B cell (primary cell): ENCODE results near the gene ASTN2. TPM values are rescaled to one million over a fixed set of nuclear protein-coding genes. Genes with fewer than 3 reads are reported as not detected.
"Not testable (repeated sequence)": the region's sequence is repeated elsewhere in the genome, so short reads cannot be mapped to it uniquely, and the experiment has no call there.

Experiments used
- ATAC-seq: fragments of 200-7000 bp; cut with Tn5 transposase; one replicate; pipeline ENCODE4 v1.10.0; 2021; ENCODE audit warnings: low read depth, mild to moderate bottlenecking, moderate number of reproducible peaks, moderate library complexity
- CTCF ChIA-PET: fragments of 350-600 bp; sonication (Branson Sonifier 250); formaldehyde crosslinking; loops from one replicate; lab custom pipeline; 2021; ENCODE audit warnings: antibody characterized with exemption, inconsistent platforms; lab: Charles Lee
- POLR2A ChIA-PET: fragments of 350-600 bp; sonication (Branson Sonifier 250); formaldehyde crosslinking; loops from one replicate; lab custom pipeline; 2021; ENCODE audit warnings: antibody characterized with exemption; lab: Charles Lee
- DNase-seq: peaks from one replicate; pipeline ENCODE4 v3.0.0; 2013
- H2AFZ ChIP-seq: 2 replicates; pipeline ENCODE4 v1.6.1; 2012; ENCODE audit warnings: mild to moderate bottlenecking, low read depth, low read length; ENCODE audit not compliant: insufficient read depth, poor library complexity, severe bottlenecking
- H3K27ac ChIP-seq, 2 donors: 1 replicate in 1 of 2; 2 replicates in 1 of 2; pipeline ENCODE4 v1.5.1; 2012 to 2013; ENCODE audit warnings: low read length in 2 of 2, mild to moderate bottlenecking in 2 of 2, moderate library complexity in 1 of 2
- H3K27me3 ChIP-seq, 4 experiments: fragments of 200-600 bp in 1 of 4; sonication (generic) in 1 of 4; replicated peaks in 1 of 4; 1 replicate in 2 of 4; 2 replicates in 2 of 4; pipeline versions ENCODE4 v1.6.1 to v1.7.0; 2013 to 2016; ENCODE audit warnings: low read length in 3 of 4, mild to moderate bottlenecking in 2 of 4, mixed read lengths in 1 of 4, moderate library complexity in 1 of 4; ENCODE audit not compliant: insufficient read depth in 4 of 4, control insufficient read depth in 3 of 4; ENCODE audit errors: control extremely low read depth in 1 of 4
- H3K36me3 ChIP-seq, 2 experiments: replicated peaks in 1 of 2; 1 replicate in 1 of 2; 2 replicates in 1 of 2; pipeline versions ENCODE4 v1.6.1 to v1.7.1; 2013; ENCODE audit warnings: low read length in 1 of 2; ENCODE audit not compliant: insufficient read depth in 2 of 2, control insufficient read depth in 1 of 2; ENCODE audit errors: control extremely low read depth in 1 of 2, extremely low read depth in 1 of 2
- H3K4me1 ChIP-seq, 2 donors: fragments of 200-600 bp in 1 of 2; sonication (generic) in 1 of 2; 1 replicate in 1 of 2; 2 replicates in 1 of 2; pipeline versions ENCODE4 v1.5.1 to v1.6.1; 2013 to 2017; ENCODE audit warnings: low read length in 2 of 2; ENCODE audit not compliant: control insufficient read depth in 2 of 2, insufficient read depth in 2 of 2
- H3K4me2 ChIP-seq: replicated peaks from 2 replicates; pipeline ENCODE3; 2012; ENCODE audit warnings: mild to moderate bottlenecking, low read depth, low read length; ENCODE audit not compliant: poor library complexity, severe bottlenecking
- H3K4me3 ChIP-seq, 5 experiments: fragments of 200-600 bp in 1 of 5; sonication (generic) in 1 of 5; 1 replicate in 3 of 5; 2 replicates in 2 of 5; pipeline versions ENCODE4 v1.5.1 to v1.7.0; 2011 to 2016; ENCODE audit warnings: low read length in 4 of 5, mild to moderate bottlenecking in 4 of 5, low read depth in 2 of 5, control low read depth in 1 of 5, moderate library complexity in 1 of 5; ENCODE audit not compliant: insufficient read depth in 1 of 5; ENCODE audit errors: control extremely low read depth in 1 of 5, extremely low read depth in 1 of 5
- H3K79me2 ChIP-seq: fragments of 200-600 bp; sonication (generic); one replicate; pipeline ENCODE4 v1.6.0; 2016; ENCODE audit warnings: low read length; ENCODE audit not compliant: control insufficient read depth, insufficient read depth
- H3K9ac ChIP-seq: fragments of 200-600 bp; sonication (generic); 2 replicates; pipeline ENCODE4 v1.6.1; 2017; ENCODE audit warnings: mild to moderate bottlenecking, low read length, moderate library complexity
- H3K9me3 ChIP-seq, 3 donors: one replicate each; pipeline versions ENCODE4 v1.6.1 to v1.7.1; 2013; ENCODE audit warnings: low read length in 2 of 3; ENCODE audit not compliant: control insufficient read depth in 2 of 3, insufficient read depth in 1 of 3; ENCODE audit errors: control extremely low read depth in 1 of 3
- H4K20me1 ChIP-seq: 2 replicates; pipeline ENCODE4 v1.6.0; 2012; ENCODE audit warnings: mild to moderate bottlenecking, low read length; ENCODE audit not compliant: insufficient read depth, control insufficient read depth, poor library complexity, severe bottlenecking
- H3K27ac Mint-ChIP-seq: one replicate; pipeline ENCODE4 v1.8.0; 2021; ENCODE audit warnings: mixed read lengths
- H3K27me3 Mint-ChIP-seq: one replicate; pipeline ENCODE4 v1.8.0; 2021; ENCODE audit warnings: mixed read lengths
- H3K4me1 Mint-ChIP-seq: one replicate; pipeline ENCODE4 v1.8.0; 2021; ENCODE audit warnings: mixed read lengths
- H3K4me3 Mint-ChIP-seq: one replicate; pipeline ENCODE4 v1.8.0; 2021; ENCODE audit warnings: mixed read lengths
- H3K9me3 Mint-ChIP-seq: one replicate; pipeline ENCODE4 v1.8.0; 2022; ENCODE audit warnings: mixed read lengths; ENCODE audit not compliant: insufficient read depth
- CTCF ChIP-seq: fragments of 200-600 bp; IDR thresholded peaks from one replicate; pipeline ENCODE4 v1.8.0; 2022; ENCODE audit warnings: antibody characterized with exemption, mild to moderate bottlenecking
- EZH2 ChIP-seq: IDR thresholded peaks from 2 replicates; pipeline ENCODE4 v1.6.1; 2012; ENCODE audit warnings: borderline replicate concordance, low read depth, mild to moderate bottlenecking, moderate library complexity, low read length; ENCODE audit not compliant: insufficient read depth, poor library complexity, severe bottlenecking
- WGBS: methylation state at CpG from one replicate; pipeline ENCODE4 v1.1.5; 2013; ENCODE audit warnings: missing lambda C conversion rate; ENCODE audit not compliant: insufficient coverage; 5-methylcytosine and 5-hydroxymethylcytosine counted together
- intact Hi-C: fragments of 100-400 bp; cut with micrococcal nuclease; formaldehyde crosslinking; loops from one replicate; pipeline ENCODE4 v1.10.0; 2022
- polyA plus RNA-seq: library from polyadenylated mRNA; depleted of rRNA; stranded (reverse); fragments of >200 nt; gene quantifications from 2 replicates; pipeline ENCODE4 v1.2.3, GENCODE V29; 2012
- total RNA-seq, 2 donors: library from RNA; stranded (reverse); fragments of 120-200 nt in 1 of 2; gene quantifications; 1 replicate in 1 of 2; 2 replicates in 1 of 2; pipeline versions ENCODE4 v1.2.3 to v1.2.4, GENCODE V29; 2013 to 2022

The ASTN2 gene
- total and polyA plus RNA-seq, 2 donors (not counting 1 experiment from before 2014, with no cell fraction given), result 1.2 to 3.6 TPM

- no peak overlapping the region for H3K4me3 ChIP-seq
- Mint-ChIP-seq H3K27ac (no peak overlapping the region), H3K4me3 (no peak overlapping the region), H3K9me3 (peaks cover 5% of the 10 kb centered on the region), H3K4me1 (no peaks in the 10 kb centered on the region), H3K27me3 (no peaks in the 10 kb centered on the region)
- H3K4me1 ChIP-seq, result no peaks in the 10 kb centered on the region
- H3K9ac ChIP-seq, result no peak overlapping the region
- H4K20me1 ChIP-seq, result no peaks in the 10 kb centered on the region
- DNase-seq (no peak), ATAC-seq (no peak)
- ChIA-PET POLR2A (no interaction called here), CTCF (no interaction called here)
- H2AFZ ChIP-seq, result no peak overlapping the region
- intact Hi-C loops, result no loop called here
- no peaks in the 10 kb centered on the region for H3K27me3 ChIP-seq
- no peak overlapping the region for H3K4me2 ChIP-seq
- no peaks in the 10 kb centered on the region for H3K79me2 ChIP-seq
- H3K36me3 ChIP-seq, result no peaks in the 10 kb centered on the region
- no peak overlapping the region for H3K27ac ChIP-seq
- WGBS, result 67% methylated on average over 1 of the region's 2 CpGs
- peaks cover 0 to 3% (median 0%) of the 10 kb centered on the region in 3 donors for H3K9me3 ChIP-seq
- TF ChIP-seq EZH2, result no peak
- no peak for TF ChIP-seq CTCF
These were observed 515.4 kb downstream of the ASTN2 start for GRCh38 chr9:116899337-116900006.

GRCh38 chr9:116898131-116898530, 516.7 kb downstream of the ASTN2 start:
- POLR2A ChIA-PET, H3K4me2 ChIP-seq, DNase-seq, H4K20me1 ChIP-seq, H3K9me3 Mint-ChIP-seq, H3K4me1 Mint-ChIP-seq, intact Hi-C loops, H3K27me3 ChIP-seq, H3K27me3 Mint-ChIP-seq, CTCF ChIA-PET, H3K36me3 ChIP-seq, H3K9me3 ChIP-seq, H3K4me3 ChIP-seq, H3K27ac ChIP-seq, ATAC-seq, H3K79me2 ChIP-seq, H2AFZ ChIP-seq, H3K9ac ChIP-seq, H3K27ac Mint-ChIP-seq, H3K4me1 ChIP-seq, H3K4me3 Mint-ChIP-seq: not testable (repeated sequence)
- WGBS, result 90% methylated on average over 2 of the region's 5 CpGs
